ENCODE measurements around the gene MTMR11. TPM values are rescaled to one million over a fixed set of nuclear protein-coding genes. Genes with fewer than 3 reads are reported as not detected.

The MTMR11 gene
- total and polyA plus RNA-seq, 2 of the 13 experiments (the other 11 are each of a cell fraction or from before 2014, with no cell fraction given): 0.49 to 2.8 TPM

GRCh38 chr1:149887456-149888246 lies 49.0 kb downstream of the MTMR11 start (continued):
- TF ChIP-seq ZNF343 (CRISPR knock-in tag; IDR thresholded peaks at IDR 0.05) (no peak), ARID3A (IDR thresholded peaks at IDR 0.05; ENCODE audit: low read depth, low read length) (peak; percentile 63; the same call in 1 of the 2 replicates), GATAD2A (CRISPR knock-in tag; IDR thresholded peaks at IDR 0.05) (no peak), MTF1 (CRISPR knock-in tag; IDR thresholded peaks at IDR 0.05) (no peak), ZNF274 (CRISPR knock-in tag; IDR thresholded peaks at IDR 0.05) (peak; percentile 83), UBTF (CRISPR knock-in tag; IDR thresholded peaks at IDR 0.05) (peak; percentile 69), ZNF784 (CRISPR knock-in tag; IDR thresholded peaks at IDR 0.05; ENCODE audit: borderline replicate concordance) (peak; percentile 48; the same call in 1 of the 2 replicates), TP53 (CRISPR knock-in tag; conservative IDR thresholded peaks at IDR 0.05) (0 out of 2 replicates have a peak, but pooled peaks have one; percentile 42), E2F1 (CRISPR knock-in tag; IDR thresholded peaks at IDR 0.05) (peak; percentile 16), CEBPG (CRISPR knock-in tag; IDR thresholded peaks at IDR 0.05) (peak; percentile 46), MAX (IDR thresholded peaks at IDR 0.05) (peak; percentile 44; the same call in 1 of the 2 replicates), DRAP1 (CRISPR knock-in tag; IDR thresholded peaks at IDR 0.05) (peak; percentile 81), CEBPB (IDR thresholded peaks at IDR 0.05; ENCODE audit: borderline replicate concordance, low read depth, low read length) (peak; percentile 75), CREM (IDR thresholded peaks at IDR 0.05) (peak; percentile 74; the same call in 1 of the 2 replicates), CREM (CRISPR knock-in tag; IDR thresholded peaks at IDR 0.05) (no peak), FOXP4 (CRISPR knock-in tag; IDR thresholded peaks at IDR 0.05) (peak; percentile 7; the same call in 1 of the 2 replicates), RBM22 (optimal IDR thresholded peaks at IDR 0.05; ENCODE audit: low read length) (peak; percentile 98), CREB1 (IDR thresholded peaks at IDR 0.05) (peak; percentile 58), CREB1 (CRISPR knock-in tag; IDR thresholded peaks at IDR 0.05) (peak; percentile 88), MIER2 (CRISPR knock-in tag; IDR thresholded peaks at IDR 0.05) (no peak), ZNF136 (CRISPR knock-in tag; IDR thresholded peaks at IDR 0.05; ENCODE audit: low read depth) (peak; percentile 16; the same call in 1 of the 2 replicates), NKX3-1 (CRISPR knock-in tag; IDR thresholded peaks at IDR 0.05) (no peak)
